ENCODE results near the gene EPB41.
A peak's percentile ranks its signal among the peaks of the same experiment; 100 is the strongest.
"Not testable (repeated sequence)": the region's sequence is repeated elsewhere in the genome, so short reads cannot be mapped to it uniquely, and the experiment has no call there.

The EPB41 gene

GRCh38 chr1:28914228-28915030 is at the start of gene EPB41:
Gene EPB41, plus strand, starts transcription at chr1:28914569. Its CDS starts 72,869 bp downstream, at chr1:28987438.
- DNase-seq (ENCODE audit: extremely low spot score, insufficient read length, low read depth) (peak; percentile 88), FAIRE-seq (peak; percentile 91)

GRCh38 chr1:28864695-28865094 is 49.7 kb upstream of the EPB41 start:
- DNase-seq (ENCODE audit: extremely low spot score, insufficient read length, low read depth) (no peak), FAIRE-seq (no peak)

GRCh38 chr1:28865997-28866650 is 48.2 kb upstream of the EPB41 start:
- no peak for DNase-seq (ENCODE audit: extremely low spot score, insufficient read length, low read depth)
- no peak for FAIRE-seq

- no peak for FAIRE-seq
These were observed 46.5 kb upstream of the EPB41 start for GRCh38 chr1:28867850-28868249.

GRCh38 chr1:28869952-28870351 is 44.4 kb upstream of the EPB41 start:
- FAIRE-seq = no peak
- no peak for DNase-seq (ENCODE audit: extremely low spot score, insufficient read length, low read depth)

More at GRCh38 chr1:28867850-28868249, 46.5 kb upstream of the EPB41 start:
- DNase-seq (ENCODE audit: extremely low spot score, insufficient read length, low read depth) = no peak

- no peak for DNase-seq (ENCODE audit: extremely low spot score, insufficient read length, low read depth)
- no peak for FAIRE-seq
These were observed 42.6 kb upstream of the EPB41 start for GRCh38 chr1:28871631-28872401.

GRCh38 chr1:28875134-28875533 is 39.2 kb upstream of the EPB41 start:
- DNase-seq (ENCODE audit: extremely low spot score, insufficient read length, low read depth); FAIRE-seq: not testable (repeated sequence)

- FAIRE-seq (peak; percentile 94), DNase-seq (ENCODE audit: extremely low spot score, insufficient read length, low read depth) (peak; percentile 62)
These were observed 37.1 kb upstream of the EPB41 start for GRCh38 chr1:28877132-28877781.

- no peak for FAIRE-seq
- DNase-seq (ENCODE audit: extremely low spot score, insufficient read length, low read depth) = no peak
These were observed 35.6 kb upstream of the EPB41 start for GRCh38 chr1:28878796-28879195.

GRCh38 chr1:28882009-28882628 is 32.2 kb upstream of the EPB41 start:
- DNase-seq (ENCODE audit: extremely low spot score, insufficient read length, low read depth) = peak; percentile 54
- FAIRE-seq = peak; percentile 86

GRCh38 chr1:28883242-28883616 is 31.1 kb upstream of the EPB41 start:
- FAIRE-seq (no peak), DNase-seq (ENCODE audit: extremely low spot score, insufficient read length, low read depth) (no peak)

- FAIRE-seq (no peak), DNase-seq (ENCODE audit: extremely low spot score, insufficient read length, low read depth) (no peak)
These were observed 28.9 kb upstream of the EPB41 start for GRCh38 chr1:28885472-28885877.

GRCh38 chr1:28885977-28886730 is 28.2 kb upstream of the EPB41 start:
- DNase-seq (ENCODE audit: extremely low spot score, insufficient read length, low read depth) (no peak), FAIRE-seq (no peak)

- peak; percentile 77 for FAIRE-seq
- peak; percentile 93 for DNase-seq (ENCODE audit: extremely low spot score, insufficient read length, low read depth)
These were observed 27.5 kb upstream of the EPB41 start for GRCh38 chr1:28886731-28887418.

- no peak for DNase-seq (ENCODE audit: extremely low spot score, insufficient read length, low read depth)
- no peak for FAIRE-seq
These were observed 26.9 kb upstream of the EPB41 start for GRCh38 chr1:28887419-28887834.

GRCh38 chr1:28887835-28888682 is 26.3 kb upstream of the EPB41 start:
- no peak for DNase-seq (ENCODE audit: extremely low spot score, insufficient read length, low read depth)

GRCh38 chr1:28888915-28889314 is 25.5 kb upstream of the EPB41 start:
- no peak for FAIRE-seq
- no peak for DNase-seq (ENCODE audit: extremely low spot score, insufficient read length, low read depth)

More at GRCh38 chr1:28887835-28888682, 26.3 kb upstream of the EPB41 start:
- no peak for FAIRE-seq

- DNase-seq (ENCODE audit: extremely low spot score, insufficient read length, low read depth) (no peak), FAIRE-seq (no peak)
These were observed 25.0 kb upstream of the EPB41 start for GRCh38 chr1:28889357-28889756.
